GM12878 (cell line): ENCODE results near the gene SOCS6. TPM values are rescaled to one million over a fixed set of nuclear protein-coding genes. Genes with fewer than 3 reads are reported as not detected.
"Not testable (repeated sequence)": the region's sequence is repeated elsewhere in the genome, so short reads cannot be mapped to it uniquely, and the experiment has no call there.

Experiments
- ATAC-seq: fragments of 200-7000 bp; cut with Tn5 transposase; 3 replicates; pipeline ENCODE4 v1.9.1; 2020; ENCODE audit warnings: mild to moderate bottlenecking, moderate library complexity
- BruUV-seq: library from RNA; stranded (reverse); fragments of 400-500 nt; replicated peaks from 2 replicates; lab custom pipeline; 2021; lab: Mats Ljungman, UMichigan
- CTCF ChIA-PET: fragments of 300-600 bp; sonication (Branson Sonifier 250); formaldehyde crosslinking; extraction: SDS; loops from one replicate; lab custom pipeline; 2021; ENCODE audit warnings: inconsistent platforms; lab: Yijun Ruan, JAX
- POLR2A ChIA-PET: fragments of 350-600 bp; formaldehyde crosslinking; extraction: SDS; loops from one replicate; lab custom pipeline; 2021; ENCODE audit warnings: inconsistent platforms; lab: Charles Lee
- RAD21 ChIA-PET: fragments of 300-600 bp; sonication (Branson Sonifier 250); formaldehyde crosslinking; loops from one replicate; lab custom pipeline; 2023; ENCODE audit warnings: antibody characterized with exemption; ENCODE audit not compliant: unreplicated experiment; lab: Charles Lee
- SMC1A ChIA-PET: fragments of 300-600 bp; sonication (Branson Sonifier 250); formaldehyde crosslinking; loops from one replicate; lab custom pipeline; 2023; ENCODE audit not compliant: unreplicated experiment, uncharacterized antibody; lab: Charles Lee
- DNase-seq: peaks from one replicate; pipeline ENCODE4 v3.0.0-alpha.2; 2011; ENCODE audit warnings: low read depth, low spot score
- FAIRE-seq: peaks from 3 replicates; lab custom pipeline; 2011; peaks lifted over from hg19 to GRCh38; lab: Jason Lieb, UNC
- H2AFZ ChIP-seq: 2 replicates; pipeline ENCODE4 v1.6.0; 2011; ENCODE audit warnings: low read depth, low read length, control low read depth; ENCODE audit not compliant: control insufficient read depth
- H3K27ac ChIP-seq: 2 replicates; pipeline ENCODE4 v1.5.1; 2011; ENCODE audit warnings: control low read depth; ENCODE audit not compliant: control insufficient read depth, insufficient read depth
- H3K27me3 ChIP-seq, 2 experiments: replicated peaks in 1 of 2; 2 replicates each; pipeline versions ENCODE4 v1.6.0 to v1.6.1; 2011; ENCODE audit warnings: low read length in 1 of 2; ENCODE audit not compliant: control insufficient read depth in 2 of 2, insufficient read depth in 2 of 2
- H3K36me3 ChIP-seq, 2 experiments: 2 replicates each; pipeline ENCODE4 v1.5.1; 2011; ENCODE audit warnings: low read length in 1 of 2; ENCODE audit not compliant: control insufficient read depth in 2 of 2, insufficient read depth in 2 of 2
- H3K4me1 ChIP-seq: 2 replicates; pipeline ENCODE4 v1.6.1; 2011; ENCODE audit warnings: mild to moderate bottlenecking, low read length, moderate library complexity, mixed read lengths; ENCODE audit not compliant: control insufficient read depth, insufficient read depth
- H3K4me2 ChIP-seq: 2 replicates; pipeline ENCODE4 v1.6.0; 2011; ENCODE audit warnings: control low read depth; ENCODE audit not compliant: control insufficient read depth, insufficient read depth
- H3K4me3 ChIP-seq: fragments of 200-600 bp; sonication (generic); 2 replicates; pipeline ENCODE4 v1.5.1; 2016
- H3K79me2 ChIP-seq: 2 replicates; pipeline ENCODE4 v1.6.0; 2011; ENCODE audit warnings: low read length; ENCODE audit not compliant: control insufficient read depth, insufficient read depth
- H3K9ac ChIP-seq: 2 replicates; pipeline ENCODE4 v1.8.0; 2011; ENCODE audit warnings: low read length, control low read depth, mixed read lengths; ENCODE audit not compliant: control insufficient read depth, insufficient read depth
- H3K9me3 ChIP-seq: replicated peaks from 3 replicates; pipeline ENCODE4 v1.5.1; 2011; ENCODE audit warnings: mild to moderate bottlenecking, low read length; ENCODE audit not compliant: control insufficient read depth, insufficient read depth
- H4K20me1 ChIP-seq: 2 replicates; pipeline ENCODE4 v1.6.0; 2011; ENCODE audit not compliant: control insufficient read depth, insufficient read depth
- RAD21 ChIP-seq: IDR thresholded peaks from 2 replicates; pipeline ENCODE4 v1.6.1; 2011; ENCODE audit warnings: mild to moderate bottlenecking, low read depth, low read length, moderate library complexity; ENCODE audit not compliant: insufficient read depth
- WGBS: methylation state at CpG from one replicate; pipeline ENCODE4 v1.1.6; 2016; ENCODE audit warnings: low lambda C conversion rate; ENCODE audit not compliant: insufficient replicate concordance, insufficient coverage; ENCODE audit errors: missing lambda C conversion rate; 5-methylcytosine and 5-hydroxymethylcytosine counted together
- in situ Hi-C: fragments of 300-500 bp; cut with MboI; formaldehyde crosslinking; loops from 9 replicates; pipeline ENCODE4 v1.14.3; 2018; ENCODE audit warnings: mixed read lengths
- intact Hi-C: fragments of 100-400 bp; cut with micrococcal nuclease; formaldehyde crosslinking; loops from one replicate; pipeline ENCODE4 v1.14.2; 2022; ENCODE audit not compliant: unreplicated experiment
- polyA plus RNA-seq, 11 experiments: library from polyadenylated mRNA; depleted of rRNA in 4 of 11; unstranded in 6 of 11; stranded (reverse) in 5 of 11; fragments of >200 nt; fragmentation: Nextera tagmentation in 4 of 11; fragmentation: Illumina TruSeq in 1 of 11; extraction: Ambion mirVana in 4 of 11; extraction: Trizol in 1 of 11; gene quantifications; 1 replicate in 1 of 11; 2 replicates in 10 of 11; pipeline versions ENCODE4 v1.2.1 to v1.2.3, GENCODE V29; 2011 to 2016; ENCODE audit warnings: inconsistent platforms in 2 of 11, missing spikeins in 2 of 11, low read depth in 1 of 11
- total RNA-seq, 4 experiments: library from RNA; depleted of rRNA in 3 of 4; stranded (reverse); fragments of >200 nt in 3 of 4; fragmentation: Illumina TruSeq in 1 of 4; extraction: Trizol in 1 of 4; gene quantifications; 2 replicates each; pipeline versions ENCODE4 v1.2.1 to v1.2.3, GENCODE V29; 2013 to 2021

The SOCS6 gene
- total and polyA plus RNA-seq, 10 of the 15 experiments (the other 5 are each of a cell fraction or from before 2014, with no cell fraction given) = 1.6 to 6.1 (median 4.1) TPM

GRCh38 chr18:70339915-70340314 lies 51.1 kb downstream of the SOCS6 start:
- BruUV-seq = no TSS peak
- Histone ChIP-seq H3K4me1 (no peaks in the 10 kb centered on the region), H3K79me2 (no peaks in the 10 kb centered on the region), H2AFZ (no peak overlapping the region), H3K9ac (no peak overlapping the region), H3K27ac (no peak overlapping the region), H3K4me2 (no peak overlapping the region), H4K20me1 (no peaks in the 10 kb centered on the region), H3K4me3 (no peak overlapping the region), H3K36me3 (no peaks in the 10 kb centered on the region), H3K9me3 (no peaks in the 10 kb centered on the region), H3K27me3 (no peaks in the 10 kb centered on the region)
- intact Hi-C loops = no loop called here
- TF ChIP-seq RAD21 = no peak
- POLR2A ChIA-PET = no interaction called here
- in situ Hi-C loops = no loop called here
- ATAC-seq = no peak
- CTCF ChIA-PET = no interaction called here
- no peak for FAIRE-seq
- DNase-seq = no peak
- RAD21 ChIA-PET = no interaction called here
- SMC1A ChIA-PET = no interaction called here

GRCh38 chr18:70348481-70348880 lies 59.6 kb downstream of the SOCS6 start:
- SMC1A ChIA-PET = interaction anchor here (1.0 kb wide), 1 partner anchor 21 kb away, joined by 4 read pairs; no protein-coding TSS in a partner anchor
- H2AFZ ChIP-seq, H3K9ac ChIP-seq, CTCF ChIA-PET, H3K36me3 ChIP-seq, ATAC-seq, in situ Hi-C loops, POLR2A ChIA-PET, H3K4me2 ChIP-seq, H3K9me3 ChIP-seq, RAD21 ChIA-PET, H3K27me3 ChIP-seq, FAIRE-seq, BruUV-seq, H3K4me1 ChIP-seq, H3K27ac ChIP-seq, H3K4me3 ChIP-seq, intact Hi-C loops, H4K20me1 ChIP-seq, DNase-seq, H3K79me2 ChIP-seq: not testable (repeated sequence)
- 61% methylated on average over 3 of the region's 3 CpGs for WGBS
